Chondrocyte (in vitro differentiated cells): Measurements from ENCODE around the gene ST6GALNAC6. TPM values are rescaled to one million over a fixed set of nuclear protein-coding genes. Genes with fewer than 3 reads are reported as not detected.
"Not testable (repeated sequence)": the region's sequence is repeated elsewhere in the genome, so short reads cannot be mapped to it uniquely, and the experiment has no call there.

Experiments used
- DNase-seq: peaks from one replicate; pipeline ENCODE4 v3.0.0; 2021; ENCODE audit warnings: mixed read lengths, low spot score
- H3K27ac Mint-ChIP-seq: one replicate; pipeline ENCODE4 v1.8.0; 2021; ENCODE audit warnings: mild to moderate bottlenecking, moderate library complexity, mixed read lengths; ENCODE audit not compliant: unreplicated experiment
- H3K27me3 Mint-ChIP-seq: 2 replicates; pipeline ENCODE4 v1.8.0; 2021; ENCODE audit warnings: low read depth, mixed read lengths
- H3K36me3 Mint-ChIP-seq: 2 replicates; pipeline ENCODE4 v1.8.0; 2021; ENCODE audit warnings: low read depth, mixed read lengths
- H3K4me1 Mint-ChIP-seq: 2 replicates; pipeline ENCODE4 v1.8.0; 2021; ENCODE audit warnings: low read depth, mild to moderate bottlenecking, mixed read lengths
- H3K4me3 Mint-ChIP-seq: one replicate; pipeline ENCODE4 v1.8.0; 2021; ENCODE audit warnings: mild to moderate bottlenecking, moderate library complexity, mixed read lengths; ENCODE audit not compliant: unreplicated experiment
- H3K9me3 Mint-ChIP-seq: 2 replicates; pipeline ENCODE4 v1.8.0; 2021; ENCODE audit warnings: low read depth, mixed read lengths
- CTCF ChIP-seq: fragments of 200-600 bp; sonication (generic); IDR thresholded peaks from 2 replicates; pipeline ENCODE4 v1.5.0; 2021; ENCODE audit warnings: antibody characterized with exemption, mild to moderate bottlenecking, moderate library complexity
- total RNA-seq: library from RNA; stranded (reverse); gene quantifications from 3 replicates; pipeline ENCODE4 v1.2.1, GENCODE V29; 2021

The ST6GALNAC6 gene
- total RNA-seq, 1 donor from 2014 or later: 47.5 TPM

GRCh38 chr9:127844821-127845359, 54.5 kb downstream of the ST6GALNAC6 start:
- peaks cover 38% of the 10 kb centered on the region for H3K4me1 Mint-ChIP-seq
- H3K9me3 Mint-ChIP-seq: peaks cover 6% of the 10 kb centered on the region
- H3K27me3 Mint-ChIP-seq: no peaks in the 10 kb centered on the region
- H3K27ac Mint-ChIP-seq: peak overlapping the region; percentile 93
- TF ChIP-seq CTCF: no peak
- DNase-seq: no peak
- H3K4me3 Mint-ChIP-seq: peak overlapping the region; percentile 44
- H3K36me3 Mint-ChIP-seq: peaks cover 9% of the 10 kb centered on the region

DNA sequence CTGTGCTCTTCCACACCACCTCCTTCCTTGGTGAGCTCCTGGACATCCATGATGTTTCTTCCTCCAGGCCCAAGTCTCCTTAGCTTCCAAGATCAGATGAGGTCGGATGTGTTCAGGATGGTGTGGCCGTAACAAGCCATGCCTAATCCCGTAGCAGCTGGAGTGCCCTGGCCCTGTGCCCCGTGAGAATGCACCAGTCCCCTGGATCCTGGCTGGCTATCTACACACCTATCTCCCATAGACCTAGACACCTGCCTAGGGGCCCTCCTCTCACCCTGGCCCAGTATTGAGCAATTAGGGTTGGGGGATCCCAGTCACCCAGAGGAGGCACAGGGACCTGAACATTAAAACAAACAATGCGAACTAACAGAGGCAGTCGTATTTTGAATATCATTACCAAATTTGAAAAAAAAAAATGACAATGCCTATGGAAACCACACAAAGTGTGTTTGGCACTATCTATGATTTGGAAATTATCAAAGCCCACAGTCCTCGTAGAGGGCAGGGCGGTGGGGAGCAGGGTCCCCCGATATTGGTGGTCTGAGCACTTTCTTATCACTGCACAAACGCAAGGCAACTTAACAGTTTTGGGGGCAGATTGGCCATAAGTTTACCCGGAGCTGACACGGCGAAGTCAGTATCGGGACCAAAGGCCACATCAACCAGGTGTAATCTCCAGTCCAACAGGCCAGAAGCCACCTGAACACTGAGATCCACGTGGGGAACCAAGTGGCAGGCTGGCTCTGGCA, 58.1 kb downstream of the ST6GALNAC6 start:
- Mint-ChIP-seq H3K36me3 (peaks cover 4% of the 10 kb centered on the region), H3K4me3 (no peak overlapping the region), H3K27me3 (no peaks in the 10 kb centered on the region), H3K9me3 (no peaks in the 10 kb centered on the region), H3K27ac (peak overlapping the region; percentile 55), H3K4me1 (peaks cover 51% of the 10 kb centered on the region)
- no peak for TF ChIP-seq CTCF
- no peak for DNase-seq

DNA sequence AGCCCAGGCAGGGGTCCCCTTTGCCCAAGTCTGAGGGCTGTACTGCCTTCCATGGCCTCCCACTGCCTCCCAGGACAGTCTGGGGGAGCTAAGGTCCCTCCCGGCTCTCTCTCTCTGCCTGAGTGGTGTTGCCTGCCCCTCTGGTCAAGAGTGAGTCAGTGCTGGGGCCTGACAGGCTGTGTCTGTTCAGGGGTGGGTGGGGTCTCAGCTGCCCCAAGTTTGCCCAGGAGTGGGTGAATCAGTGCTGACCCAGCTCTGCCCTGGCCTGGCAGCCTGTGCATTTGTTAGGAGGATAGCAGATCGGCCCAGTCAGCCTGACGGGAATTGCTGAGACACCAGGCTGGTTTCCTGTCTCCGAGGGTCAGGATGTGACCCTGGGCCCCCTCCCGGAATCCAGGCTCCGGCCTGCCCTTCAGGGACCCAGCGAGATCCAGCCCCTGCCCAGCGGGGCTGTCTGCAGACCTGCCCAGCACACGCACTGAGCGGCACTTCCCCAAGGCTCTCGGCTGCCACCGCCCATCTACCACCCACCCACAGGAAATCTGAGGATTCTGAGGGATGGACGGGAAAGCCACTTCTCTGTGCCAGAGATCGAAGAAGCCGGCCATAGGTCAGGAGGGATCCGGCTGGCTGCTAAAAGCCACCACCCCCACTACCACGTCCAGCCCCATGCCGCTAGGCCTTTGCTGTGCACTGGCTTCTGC, 60.9 kb downstream of the ST6GALNAC6 start:
- H3K36me3 Mint-ChIP-seq: peaks cover 4% of the 10 kb centered on the region
- no peak for TF ChIP-seq CTCF
- DNase-seq: no peak
- no peaks in the 10 kb centered on the region for H3K27me3 Mint-ChIP-seq
- H3K27ac Mint-ChIP-seq: peak overlapping the region; percentile 87
- no peaks in the 10 kb centered on the region for H3K9me3 Mint-ChIP-seq
- H3K4me1 Mint-ChIP-seq: peaks cover 50% of the 10 kb centered on the region
- H3K4me3 Mint-ChIP-seq: peak overlapping the region; percentile 35

GRCh38 chr9:127837346-127837745, 62.1 kb downstream of the ST6GALNAC6 start:
- Mint-ChIP-seq H3K36me3 (peaks cover 4% of the 10 kb centered on the region), H3K27ac (peak overlapping the region; percentile 87), H3K4me1 (peaks cover 54% of the 10 kb centered on the region), H3K9me3 (no peaks in the 10 kb centered on the region), H3K4me3 (no peak overlapping the region), H3K27me3 (no peaks in the 10 kb centered on the region)
- DNase-seq: no peak
- TF ChIP-seq CTCF: no peak

GRCh38 chr9:127836561-127836960, 62.8 kb downstream of the ST6GALNAC6 start:
- Mint-ChIP-seq H3K27ac (peak overlapping the region; percentile 98), H3K4me1 (peaks cover 60% of the 10 kb centered on the region)
- H3K27me3 Mint-ChIP-seq, H3K36me3 Mint-ChIP-seq, H3K9me3 Mint-ChIP-seq, H3K4me3 Mint-ChIP-seq, DNase-seq: not testable (repeated sequence)
